Measurements from ENCODE around the gene HOXA4.

DNA sequence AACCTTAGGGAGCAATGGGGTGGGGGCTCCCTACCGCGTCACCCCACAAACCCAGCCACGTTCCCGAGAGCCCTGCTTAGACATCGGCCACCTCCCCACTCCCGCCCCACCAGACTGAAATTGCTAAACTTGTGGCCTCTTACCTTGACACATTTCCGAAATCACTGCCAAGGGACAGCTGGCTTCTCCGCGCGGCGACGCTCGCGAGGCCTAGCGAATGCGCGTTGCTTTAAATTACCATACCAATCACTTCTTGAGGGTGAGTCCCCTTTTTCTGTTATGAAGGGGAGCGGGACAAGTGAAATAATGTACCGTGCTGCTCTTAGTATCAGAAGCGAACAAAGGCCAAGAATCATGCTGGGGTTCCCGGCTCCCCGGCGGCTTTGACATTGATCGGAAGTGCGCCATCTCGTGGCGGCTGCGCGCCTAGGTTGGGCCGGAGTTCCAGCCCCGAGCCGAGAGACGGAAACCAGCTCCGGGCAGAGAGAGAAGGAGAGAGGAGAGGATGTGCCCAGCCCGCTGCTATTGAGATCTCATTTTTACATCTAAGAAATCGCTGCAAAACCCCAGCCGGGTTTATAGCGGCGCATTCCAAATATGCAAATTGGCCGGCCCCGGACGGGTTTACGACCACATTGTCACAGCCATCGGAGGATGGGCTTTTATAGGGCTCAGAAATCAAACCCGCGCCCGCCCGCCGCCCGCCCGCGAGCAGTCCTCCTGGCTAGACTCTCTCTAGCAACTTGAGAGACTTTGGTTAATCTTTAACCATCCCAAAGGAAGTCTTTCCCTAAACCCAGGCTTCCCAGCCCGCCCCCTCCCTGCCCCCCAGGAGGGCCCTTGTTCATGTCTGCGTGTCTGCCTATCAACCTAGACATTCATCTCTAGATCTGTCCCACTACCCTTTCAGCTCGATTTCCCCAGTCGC lies 49.2 kb upstream of the HOXA4 start:
- TF ChIP-seq, protein P1, sequence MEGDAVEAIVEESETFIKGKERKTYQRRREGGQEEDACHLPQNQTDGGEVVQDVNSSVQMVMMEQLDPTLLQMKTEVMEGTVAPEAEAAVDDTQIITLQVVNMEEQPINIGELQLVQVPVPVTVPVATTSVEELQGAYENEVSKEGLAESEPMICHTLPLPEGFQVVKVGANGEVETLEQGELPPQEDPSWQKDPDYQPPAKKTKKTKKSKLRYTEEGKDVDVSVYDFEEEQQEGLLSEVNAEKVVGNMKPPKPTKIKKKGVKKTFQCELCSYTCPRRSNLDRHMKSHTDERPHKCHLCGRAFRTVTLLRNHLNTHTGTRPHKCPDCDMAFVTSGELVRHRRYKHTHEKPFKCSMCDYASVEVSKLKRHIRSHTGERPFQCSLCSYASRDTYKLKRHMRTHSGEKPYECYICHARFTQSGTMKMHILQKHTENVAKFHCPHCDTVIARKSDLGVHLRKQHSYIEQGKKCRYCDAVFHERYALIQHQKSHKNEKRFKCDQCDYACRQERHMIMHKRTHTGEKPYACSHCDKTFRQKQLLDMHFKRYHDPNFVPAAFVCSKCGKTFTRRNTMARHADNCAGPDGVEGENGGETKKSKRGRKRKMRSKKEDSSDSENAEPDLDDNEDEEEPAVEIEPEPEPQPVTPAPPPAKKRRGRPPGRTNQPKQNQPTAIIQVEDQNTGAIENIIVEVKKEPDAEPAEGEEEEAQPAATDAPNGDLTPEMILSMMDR (IDR thresholded peaks at IDR 0.05) = peak; percentile 45 to 86 (median 74)
- TF ChIP-seq POLR2A (IDR thresholded peaks at IDR 0.05) = peak in 1 of 2 donors; percentile 35
- peak; percentile 59 to 85 for TF ChIP-seq POLR2AphosphoS5 (IDR thresholded peaks at IDR 0.05; ENCODE audit: insufficient read depth in 1 of 2, low read depth in 1 of 2)
